T-helper 17 cell (primary cell): ENCODE data around the gene EVC2. TPM values are rescaled to one million over a fixed set of nuclear protein-coding genes. Genes with fewer than 3 reads are reported as not detected.
"Not testable (repeated sequence)": the region's sequence is repeated elsewhere in the genome, so short reads cannot be mapped to it uniquely, and the experiment has no call there.

Experiments used
- ATAC-seq: fragments of 150-1000 bp; cut with Tn5 transposase; 2 replicates; pipeline ENCODE4 v1.10.0; 2021; ENCODE audit warnings: mild to moderate bottlenecking, moderate library complexity
- DNase-seq, 3 donors: peaks; one replicate each; pipeline versions ENCODE4 v3.0.0 to v3.0.0-alpha.2; 2020 to 2021
- H3K9me3 ChIP-seq: one replicate; pipeline ENCODE4 v1.7.0; 2013; ENCODE audit warnings: low read length, mild to moderate bottlenecking; ENCODE audit not compliant: control insufficient read depth, poor library complexity, severe bottlenecking
- H3K27ac Mint-ChIP-seq: one replicate; pipeline ENCODE4 v1.8.0; 2022; ENCODE audit warnings: mild to moderate bottlenecking, moderate library complexity, mixed read lengths
- H3K27me3 Mint-ChIP-seq: one replicate; pipeline ENCODE4 v1.8.0; 2022; ENCODE audit warnings: mixed read lengths
- H3K36me3 Mint-ChIP-seq: one replicate; pipeline ENCODE4 v1.8.0; 2022; ENCODE audit warnings: low read depth, mixed read lengths
- H3K4me1 Mint-ChIP-seq: one replicate; pipeline ENCODE4 v1.8.0; 2022; ENCODE audit warnings: mild to moderate bottlenecking, mixed read lengths
- H3K4me3 Mint-ChIP-seq: one replicate; pipeline ENCODE4 v1.8.0; 2022; ENCODE audit warnings: mild to moderate bottlenecking, moderate library complexity, mixed read lengths
- total RNA-seq, 4 donors: library from RNA in 2 of 4; stranded (reverse) in 2 of 4; gene quantifications; one replicate each; pipeline ENCODE4 v1.2.3 and lab custom pipeline; 2022 to 2026

The EVC2 gene
- total RNA-seq, 2 donors from 2014 or later, result 3.6 to 6.8 TPM

- no peaks in the 10 kb centered on the region for H3K9me3 ChIP-seq
- no peak for DNase-seq
Observed at GRCh38 chr4:5615496-5616075, 92.8 kb downstream of the EVC2 start.

GRCh38 chr4:5611750-5612149 lies 96.6 kb downstream of the EVC2 start:
- no peaks in the 10 kb centered on the region for H3K27me3 Mint-ChIP-seq
- H3K9me3 ChIP-seq, result no peaks in the 10 kb centered on the region
- DNase-seq, result no peak
- no peak overlapping the region for H3K27ac Mint-ChIP-seq
- no peak for ATAC-seq
- H3K4me3 Mint-ChIP-seq, result no peak overlapping the region
- H3K36me3 Mint-ChIP-seq, result peaks cover 3% of the 10 kb centered on the region
- H3K4me1 Mint-ChIP-seq, result no peaks in the 10 kb centered on the region

More at GRCh38 chr4:5615496-5616075, 92.8 kb downstream of the EVC2 start:
- H3K36me3 Mint-ChIP-seq, result peaks cover 3% of the 10 kb centered on the region
- no peak overlapping the region for H3K27ac Mint-ChIP-seq
- no peak for ATAC-seq
- H3K27me3 Mint-ChIP-seq, result no peaks in the 10 kb centered on the region
- H3K4me1 Mint-ChIP-seq, result no peaks in the 10 kb centered on the region
- no peak overlapping the region for H3K4me3 Mint-ChIP-seq

- H3K27me3 Mint-ChIP-seq, result no peaks in the 10 kb centered on the region
- no peaks in the 10 kb centered on the region for H3K9me3 ChIP-seq
- H3K36me3 Mint-ChIP-seq, result no peaks in the 10 kb centered on the region
- no peak for DNase-seq
- no peak overlapping the region for H3K27ac Mint-ChIP-seq
- H3K4me1 Mint-ChIP-seq, result no peaks in the 10 kb centered on the region
- no peak for ATAC-seq
- H3K4me3 Mint-ChIP-seq, result no peak overlapping the region
Observed at GRCh38 chr4:5609306-5610007, 98.9 kb downstream of the EVC2 start.

- not testable (repeated sequence) for H3K4me1 Mint-ChIP-seq, H3K27me3 Mint-ChIP-seq, DNase-seq, H3K36me3 Mint-ChIP-seq, ATAC-seq, H3K27ac Mint-ChIP-seq, H3K4me3 Mint-ChIP-seq, H3K9me3 ChIP-seq
Observed at GRCh38 chr4:5593828-5594227, 114.5 kb downstream of the EVC2 start.

GRCh38 chr4:5592272-5592671 lies 116.1 kb downstream of the EVC2 start:
- DNase-seq (no peak), ATAC-seq (no peak)
- peaks cover 6% of the 10 kb centered on the region for H3K9me3 ChIP-seq
- H3K4me3 Mint-ChIP-seq, result no peak overlapping the region
- no peaks in the 10 kb centered on the region for H3K4me1 Mint-ChIP-seq
- H3K27me3 Mint-ChIP-seq, result no peaks in the 10 kb centered on the region
- no peak overlapping the region for H3K27ac Mint-ChIP-seq
- H3K36me3 Mint-ChIP-seq, result peaks cover 2% of the 10 kb centered on the region

- Mint-ChIP-seq H3K27ac (no peak overlapping the region), H3K27me3 (no peaks in the 10 kb centered on the region), H3K4me1 (no peaks in the 10 kb centered on the region), H3K36me3 (peaks cover 2% of the 10 kb centered on the region), H3K4me3 (no peak overlapping the region)
- ATAC-seq (no peak), DNase-seq (no peak)
- H3K9me3 ChIP-seq, result peaks cover 6% of the 10 kb centered on the region
Observed at GRCh38 chr4:5589495-5589894, 118.9 kb downstream of the EVC2 start.

- ATAC-seq (no peak), DNase-seq (no peak)
- H3K4me1 Mint-ChIP-seq, result no peaks in the 10 kb centered on the region
- H3K27ac Mint-ChIP-seq, result no peak overlapping the region
- no peaks in the 10 kb centered on the region for H3K27me3 Mint-ChIP-seq
- no peak overlapping the region for H3K4me3 Mint-ChIP-seq
- peaks cover 6% of the 10 kb centered on the region for H3K9me3 ChIP-seq
- peaks cover 2% of the 10 kb centered on the region for H3K36me3 Mint-ChIP-seq
Observed at GRCh38 chr4:5588046-5588445, 120.3 kb downstream of the EVC2 start.

- no peak for ATAC-seq
- H3K27me3 Mint-ChIP-seq, result no peaks in the 10 kb centered on the region
- no peaks in the 10 kb centered on the region for H3K9me3 ChIP-seq
Observed at GRCh38 chr4:5575941-5576340, 132.4 kb downstream of the EVC2 start.

GRCh38 chr4:5574386-5574785 lies 134.0 kb downstream of the EVC2 start:
- Mint-ChIP-seq H3K4me1 (no peaks in the 10 kb centered on the region), H3K4me3 (no peak overlapping the region), H3K36me3 (no peaks in the 10 kb centered on the region), H3K27me3 (no peaks in the 10 kb centered on the region), H3K27ac (no peak overlapping the region)
- ATAC-seq (no peak), DNase-seq (no peak)
- H3K9me3 ChIP-seq, result no peaks in the 10 kb centered on the region

More at GRCh38 chr4:5575941-5576340, 132.4 kb downstream of the EVC2 start:
- H3K4me3 Mint-ChIP-seq, result no peak overlapping the region
- no peaks in the 10 kb centered on the region for H3K4me1 Mint-ChIP-seq
- H3K36me3 Mint-ChIP-seq, result no peaks in the 10 kb centered on the region
- no peak overlapping the region for H3K27ac Mint-ChIP-seq
- no peak for DNase-seq

GRCh38 chr4:5573965-5574364 lies 134.4 kb downstream of the EVC2 start:
- H3K9me3 ChIP-seq, result no peaks in the 10 kb centered on the region
- no peaks in the 10 kb centered on the region for H3K27me3 Mint-ChIP-seq
- H3K36me3 Mint-ChIP-seq, result no peaks in the 10 kb centered on the region
- no peak overlapping the region for H3K27ac Mint-ChIP-seq
- no peak for DNase-seq
- ATAC-seq, result no peak
- no peaks in the 10 kb centered on the region for H3K4me1 Mint-ChIP-seq
- H3K4me3 Mint-ChIP-seq, result no peak overlapping the region

- no peaks in the 10 kb centered on the region for H3K9me3 ChIP-seq
- DNase-seq (no peak), ATAC-seq (no peak)
- Mint-ChIP-seq H3K27ac (no peak overlapping the region), H3K4me1 (no peaks in the 10 kb centered on the region), H3K36me3 (no peaks in the 10 kb centered on the region), H3K4me3 (no peak overlapping the region), H3K27me3 (no peaks in the 10 kb centered on the region)
Observed at GRCh38 chr4:5572751-5573150, 135.6 kb downstream of the EVC2 start.

- DNase-seq (no peak), ATAC-seq (no peak)
- Mint-ChIP-seq H3K27ac (no peak overlapping the region), H3K36me3 (no peaks in the 10 kb centered on the region), H3K4me1 (no peaks in the 10 kb centered on the region), H3K4me3 (no peak overlapping the region), H3K27me3 (no peaks in the 10 kb centered on the region)
- H3K9me3 ChIP-seq, result no peaks in the 10 kb centered on the region
Observed at GRCh38 chr4:5572114-5572513, 136.2 kb downstream of the EVC2 start.

- Mint-ChIP-seq H3K4me1 (no peaks in the 10 kb centered on the region), H3K27ac (no peak overlapping the region), H3K36me3 (no peaks in the 10 kb centered on the region), H3K4me3 (no peak overlapping the region), H3K27me3 (no peaks in the 10 kb centered on the region)
- no peak for ATAC-seq
- no peaks in the 10 kb centered on the region for H3K9me3 ChIP-seq
- DNase-seq, result no peak
Observed at GRCh38 chr4:5571646-5572045, 136.7 kb downstream of the EVC2 start.

GRCh38 chr4:5569451-5569850 lies 138.9 kb downstream of the EVC2 start:
- Mint-ChIP-seq H3K36me3 (no peaks in the 10 kb centered on the region), H3K4me1 (no peaks in the 10 kb centered on the region), H3K4me3 (no peak overlapping the region), H3K27ac (no peak overlapping the region), H3K27me3 (no peaks in the 10 kb centered on the region)
- ATAC-seq (no peak), DNase-seq (no peak)
- no peaks in the 10 kb centered on the region for H3K9me3 ChIP-seq
